Inflammatory macrophage treated with lipopolysaccharide for 1 hour (primary cell): Measurements from ENCODE around the gene PHKA1.
"Not testable (repeated sequence)": the region's sequence is repeated elsewhere in the genome, so short reads cannot be mapped to it uniquely, and the experiment has no call there.

Experiments
- DNase-seq, 2 donors: peaks; one replicate each; pipeline ENCODE4 v3.0.0-alpha.2; 2020 to 2022

The PHKA1 gene

GRCh38 chrX:72663737-72664136 is 50.4 kb downstream of the PHKA1 start:
- DNase-seq: no peak

GRCh38 chrX:72662020-72662747 is 51.9 kb downstream of the PHKA1 start:
- no peak for DNase-seq

GRCh38 chrX:72659723-72660122 is 54.4 kb downstream of the PHKA1 start:
- no peak for DNase-seq

- no peak for DNase-seq
These were observed 62.0 kb downstream of the PHKA1 start for GRCh38 chrX:72652082-72652481.

GRCh38 chrX:72644946-72645345 is 69.2 kb downstream of the PHKA1 start:
- peak; percentile 5 to 7 for DNase-seq

- peak; percentile 29 to 39 for DNase-seq
These were observed 72.5 kb downstream of the PHKA1 start for GRCh38 chrX:72641611-72642010.

GRCh38 chrX:72635930-72636329 is 78.2 kb downstream of the PHKA1 start:
- DNase-seq: no peak

GRCh38 chrX:72634331-72634730 is 79.8 kb downstream of the PHKA1 start:
- peak; percentile 3 to 7 for DNase-seq

GRCh38 chrX:72630185-72630584 is 83.9 kb downstream of the PHKA1 start:
- DNase-seq: no peak

- DNase-seq: no peak
These were observed 89.9 kb downstream of the PHKA1 start for GRCh38 chrX:72624194-72624593.

- no peak for DNase-seq
These were observed 92.3 kb downstream of the PHKA1 start for GRCh38 chrX:72621625-72622485.

GRCh38 chrX:72621163-72621562 is 92.9 kb downstream of the PHKA1 start:
- DNase-seq: no peak

GRCh38 chrX:72620550-72621145 is 93.5 kb downstream of the PHKA1 start:
- peak; percentile 3 to 29 for DNase-seq

- DNase-seq: no peak
These were observed 104.8 kb downstream of the PHKA1 start for GRCh38 chrX:72609313-72609712.

GRCh38 chrX:72604705-72605104 is 109.4 kb downstream of the PHKA1 start:
- DNase-seq: no peak

GRCh38 chrX:72604112-72604511 is 110.0 kb downstream of the PHKA1 start:
- peak in 1 of 2 donors; percentile 22 for DNase-seq

- not testable (repeated sequence) for DNase-seq
These were observed 123.1 kb downstream of the PHKA1 start for GRCh38 chrX:72591038-72591437.

- no peak for DNase-seq
These were observed 129.9 kb downstream of the PHKA1 start for GRCh38 chrX:72584163-72584562.

- peak; percentile 53 to 55 for DNase-seq
These were observed 137.8 kb downstream of the PHKA1 start for GRCh38 chrX:72576141-72576894.

GRCh38 chrX:72573158-72573511 is 141.0 kb downstream of the PHKA1 start:
- no peak for DNase-seq

- DNase-seq: peak; percentile 58 to 60
These were observed 141.6 kb downstream of the PHKA1 start, which contains the start of gene HDAC8 for GRCh38 chrX:72572248-72573157. Gene HDAC8 (minus strand): TSS chrX:72572843. CDS start chrX:72572761, 82 bp downstream.

- DNase-seq: no peak
These were observed 144.3 kb downstream of the PHKA1 start for GRCh38 chrX:72569786-72570185.
